Femur (tissue), 1 donor: Measurements from ENCODE around the gene NKD1.

Experiments used
- DNase-seq: peaks from one replicate; pipeline ENCODE4 v3.0.0-alpha.2; 2017

The NKD1 gene

GRCh38 chr16:50659806-50660205 lies 111.6 kb downstream of the NKD1 start:
- no peak for DNase-seq

GRCh38 chr16:50662306-50662940 lies 114.2 kb downstream of the NKD1 start:
- DNase-seq, result no peak

- DNase-seq, result no peak
These were observed 116.1 kb downstream of the NKD1 start for GRCh38 chr16:50664270-50664669.

GRCh38 chr16:50665128-50665878 lies 117.1 kb downstream of the NKD1 start:
- DNase-seq, result peak; percentile 89

- no peak for DNase-seq
These were observed 118.7 kb downstream of the NKD1 start for GRCh38 chr16:50666658-50667496.

- DNase-seq, result no peak
These were observed 119.5 kb downstream of the NKD1 start for GRCh38 chr16:50667497-50668367.

- peak; percentile 47 for DNase-seq
These were observed 120.3 kb downstream of the NKD1 start for GRCh38 chr16:50668368-50669008.

- no peak for DNase-seq
These were observed 121.5 kb downstream of the NKD1 start for GRCh38 chr16:50669741-50670140.

GRCh38 chr16:50670476-50670875 lies 122.3 kb downstream of the NKD1 start:
- no peak for DNase-seq

- no peak for DNase-seq
These were observed 123.6 kb downstream of the NKD1 start for GRCh38 chr16:50671644-50672260.

- no peak for DNase-seq
These were observed 125.5 kb downstream of the NKD1 start for GRCh38 chr16:50673496-50674275.

- DNase-seq, result no peak
These were observed 126.6 kb downstream of the NKD1 start for GRCh38 chr16:50674831-50675230.

- no peak for DNase-seq
These were observed 127.8 kb downstream of the NKD1 start for GRCh38 chr16:50675686-50676610.

- DNase-seq, result no peak
These were observed 128.6 kb downstream of the NKD1 start for GRCh38 chr16:50676684-50677225.

- no peak for DNase-seq
These were observed 129.2 kb downstream of the NKD1 start for GRCh38 chr16:50677351-50677750.

- DNase-seq, result no peak
These were observed 130.3 kb downstream of the NKD1 start for GRCh38 chr16:50678531-50678930.

- DNase-seq, result no peak
These were observed 131.1 kb downstream of the NKD1 start for GRCh38 chr16:50679266-50679665.

- no peak for DNase-seq
These were observed 131.7 kb downstream of the NKD1 start for GRCh38 chr16:50679676-50680555.
